Measurements from ENCODE around the gene NELFCD. TPM values are rescaled to one million over a fixed set of nuclear protein-coding genes. Genes with fewer than 3 reads are reported as not detected.

The NELFCD gene
- total RNA-seq, 1 experiment from 2014 or later = 174 TPM

DNA sequence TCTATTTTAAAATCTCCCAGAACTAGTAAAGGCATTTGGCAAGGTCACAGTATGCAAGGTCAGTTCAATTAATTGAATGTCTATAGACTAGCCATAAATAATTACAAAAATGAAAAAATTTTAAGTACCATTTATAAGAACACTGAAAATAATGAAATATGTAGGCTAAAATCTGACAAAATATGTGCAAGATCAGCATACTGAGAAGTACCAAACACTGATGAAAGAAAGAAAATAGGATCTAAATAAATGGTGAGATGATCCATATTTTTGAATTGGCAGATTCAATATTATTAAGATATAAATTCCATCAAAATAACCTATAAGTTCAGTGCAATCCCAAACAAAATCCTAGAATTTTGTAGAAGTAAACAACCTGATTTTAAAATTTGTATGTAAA is 28.0 kb upstream of the NELFCD start:
- Histone ChIP-seq H3K4me1 (ENCODE audit: insufficient read depth, low read length, poor library complexity, severe bottlenecking) (no peaks in the 10 kb centered on the region), H3K4me3 (ENCODE audit: low read depth, low read length, poor library complexity, severe bottlenecking) (no peak overlapping the region), H3K36me3 (ENCODE audit: insufficient read depth, low read length, poor library complexity, severe bottlenecking) (no peaks in the 10 kb centered on the region), H3K27me3 (replicated peaks; ENCODE audit: insufficient read depth, low read depth, low read length, poor library complexity) (no peaks in the 10 kb centered on the region), H3K9me3 (ENCODE audit: low read depth, low read length, poor library complexity, severe bottlenecking) (no peaks in the 10 kb centered on the region), H3K27ac (ENCODE audit: low read depth, low read length, poor library complexity, severe bottlenecking) (no peak overlapping the region)
- CTCF ChIA-PET = no interaction called here
- intact Hi-C loops (cut with micrococcal nuclease; ENCODE audit: unreplicated experiment) = no loop called here
- POLR2A ChIA-PET (ENCODE audit: low non-redundant PET) = no interaction called here
- DNase-seq (ENCODE audit: low spot score) = no peak
- BruUV-seq (replicated peaks) = no TSS peak
- TF ChIP-seq EZH2 (IDR thresholded peaks at IDR 0.05; ENCODE audit: borderline replicate concordance, low read depth, low read length, poor library complexity, severe bottlenecking) = no peak
- TF ChIP-seq, protein P1, sequence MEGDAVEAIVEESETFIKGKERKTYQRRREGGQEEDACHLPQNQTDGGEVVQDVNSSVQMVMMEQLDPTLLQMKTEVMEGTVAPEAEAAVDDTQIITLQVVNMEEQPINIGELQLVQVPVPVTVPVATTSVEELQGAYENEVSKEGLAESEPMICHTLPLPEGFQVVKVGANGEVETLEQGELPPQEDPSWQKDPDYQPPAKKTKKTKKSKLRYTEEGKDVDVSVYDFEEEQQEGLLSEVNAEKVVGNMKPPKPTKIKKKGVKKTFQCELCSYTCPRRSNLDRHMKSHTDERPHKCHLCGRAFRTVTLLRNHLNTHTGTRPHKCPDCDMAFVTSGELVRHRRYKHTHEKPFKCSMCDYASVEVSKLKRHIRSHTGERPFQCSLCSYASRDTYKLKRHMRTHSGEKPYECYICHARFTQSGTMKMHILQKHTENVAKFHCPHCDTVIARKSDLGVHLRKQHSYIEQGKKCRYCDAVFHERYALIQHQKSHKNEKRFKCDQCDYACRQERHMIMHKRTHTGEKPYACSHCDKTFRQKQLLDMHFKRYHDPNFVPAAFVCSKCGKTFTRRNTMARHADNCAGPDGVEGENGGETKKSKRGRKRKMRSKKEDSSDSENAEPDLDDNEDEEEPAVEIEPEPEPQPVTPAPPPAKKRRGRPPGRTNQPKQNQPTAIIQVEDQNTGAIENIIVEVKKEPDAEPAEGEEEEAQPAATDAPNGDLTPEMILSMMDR (conservative IDR thresholded peaks at IDR 0.05; ENCODE audit: low read depth, low read length) = no peak

DNA sequence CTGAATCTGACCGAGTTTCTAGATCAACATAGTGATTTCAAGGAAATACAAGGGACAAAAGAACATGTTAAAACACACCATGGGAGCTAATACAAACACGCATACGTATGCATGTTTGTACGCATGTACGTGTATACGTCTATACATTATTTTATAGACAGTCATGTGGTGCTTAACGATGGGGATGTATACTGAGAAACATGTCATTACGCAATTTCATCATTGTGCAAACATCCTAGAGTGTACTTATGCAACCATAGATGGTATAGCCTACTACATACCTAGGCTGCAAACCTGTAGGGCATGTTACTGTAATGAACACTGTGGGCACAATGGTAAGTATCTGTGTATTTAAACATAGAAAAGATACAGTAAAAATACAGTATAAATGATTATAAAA is 25.0 kb upstream of the NELFCD start:
- Histone ChIP-seq H3K4me3 (ENCODE audit: low read depth, low read length, poor library complexity, severe bottlenecking) (no peak overlapping the region), H3K36me3 (ENCODE audit: insufficient read depth, low read length, poor library complexity, severe bottlenecking) (no peaks in the 10 kb centered on the region), H3K27me3 (replicated peaks; ENCODE audit: insufficient read depth, low read depth, low read length, poor library complexity) (peaks cover 6% of the 10 kb centered on the region), H3K4me1 (ENCODE audit: insufficient read depth, low read length, poor library complexity, severe bottlenecking) (no peaks in the 10 kb centered on the region), H3K9me3 (ENCODE audit: low read depth, low read length, poor library complexity, severe bottlenecking) (no peaks in the 10 kb centered on the region), H3K27ac (ENCODE audit: low read depth, low read length, poor library complexity, severe bottlenecking) (no peak overlapping the region)
- intact Hi-C loops (cut with micrococcal nuclease; ENCODE audit: unreplicated experiment) = no loop called here
- CTCF ChIA-PET = no interaction called here
- TF ChIP-seq, protein P1 (conservative IDR thresholded peaks at IDR 0.05; ENCODE audit: low read depth, low read length) = no peak
- no peak for TF ChIP-seq EZH2 (IDR thresholded peaks at IDR 0.05; ENCODE audit: borderline replicate concordance, low read depth, low read length, poor library complexity, severe bottlenecking)
- no peak for DNase-seq (ENCODE audit: low spot score)
- BruUV-seq (replicated peaks) = no TSS peak
- POLR2A ChIA-PET (ENCODE audit: low non-redundant PET) = no interaction called here

DNA sequence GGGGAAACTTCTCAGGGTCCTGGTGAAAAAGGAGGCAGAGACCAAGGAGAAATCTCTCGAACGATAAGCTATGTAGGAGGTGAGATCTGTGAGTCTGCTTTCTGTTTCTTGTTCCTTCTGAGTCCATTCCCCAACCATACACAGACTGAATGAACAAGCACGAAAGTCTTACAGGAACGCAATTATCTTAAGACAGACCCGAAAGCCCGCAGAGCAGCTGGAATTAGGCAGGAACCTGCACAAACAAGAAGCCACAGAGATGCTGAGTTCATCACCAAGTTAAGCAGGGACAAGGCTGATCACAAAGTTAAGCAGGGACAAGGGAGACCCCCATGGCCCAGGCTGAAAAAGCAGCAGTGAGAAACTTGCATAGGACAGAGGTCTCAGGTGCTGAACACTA is 21.4 kb upstream of the NELFCD start:
- Histone ChIP-seq H3K27ac (ENCODE audit: low read depth, low read length, poor library complexity, severe bottlenecking) (no peak overlapping the region), H3K4me3 (ENCODE audit: low read depth, low read length, poor library complexity, severe bottlenecking) (no peak overlapping the region), H3K36me3 (ENCODE audit: insufficient read depth, low read length, poor library complexity, severe bottlenecking) (no peaks in the 10 kb centered on the region), H3K27me3 (replicated peaks; ENCODE audit: insufficient read depth, low read depth, low read length, poor library complexity) (peaks cover 6% of the 10 kb centered on the region), H3K4me1 (ENCODE audit: insufficient read depth, low read length, poor library complexity, severe bottlenecking) (no peaks in the 10 kb centered on the region), H3K9me3 (ENCODE audit: low read depth, low read length, poor library complexity, severe bottlenecking) (no peaks in the 10 kb centered on the region)
- CTCF ChIA-PET = no interaction called here
- intact Hi-C loops (cut with micrococcal nuclease; ENCODE audit: unreplicated experiment) = no loop called here
- TF ChIP-seq EZH2 (IDR thresholded peaks at IDR 0.05; ENCODE audit: borderline replicate concordance, low read depth, low read length, poor library complexity, severe bottlenecking) = no peak
- TF ChIP-seq, protein P1 (conservative IDR thresholded peaks at IDR 0.05; ENCODE audit: low read depth, low read length) = no peak
- POLR2A ChIA-PET (ENCODE audit: low non-redundant PET) = no interaction called here
- no TSS peak for BruUV-seq (replicated peaks)
- no peak for DNase-seq (ENCODE audit: low spot score)
